Neural progenitor cell (in vitro differentiated cells): ENCODE data around the gene GTF3C1. TPM values are rescaled to one million over a fixed set of nuclear protein-coding genes. Genes with fewer than 3 reads are reported as not detected.

Experiments
- DNase-seq: peaks from one replicate; pipeline ENCODE4 v3.0.0-alpha.2; 2016; ENCODE audit warnings: low spot score
- H2AFZ ChIP-seq: fragments of 200-600 bp; sonication (generic); replicated peaks from 2 replicates; pipeline ENCODE4 v1.6.1; 2016; ENCODE audit warnings: antibody characterized with exemption
- H3F3A ChIP-seq: fragments of 200-600 bp; sonication (generic); 2 replicates; pipeline ENCODE4 v1.6.1; 2016; ENCODE audit warnings: antibody characterized with exemption, low read depth
- H3K27ac ChIP-seq: fragments of 200-600 bp; sonication (generic); 2 replicates; pipeline ENCODE4 v1.5.1; 2016; ENCODE audit warnings: mild to moderate bottlenecking
- H3K27me3 ChIP-seq: fragments of 200-600 bp; sonication (generic); 2 replicates; pipeline ENCODE4 v1.6.1; 2016; ENCODE audit warnings: mild to moderate bottlenecking, moderate library complexity
- H3K36me3 ChIP-seq: fragments of 200-600 bp; sonication (generic); 2 replicates; pipeline ENCODE4 v1.5.1; 2016
- H3K4me1 ChIP-seq: fragments of 200-600 bp; sonication (generic); 2 replicates; pipeline ENCODE4 v1.6.1; 2016; ENCODE audit warnings: mixed run types
- H3K4me2 ChIP-seq: fragments of 200-600 bp; sonication (generic); 2 replicates; pipeline ENCODE4 v1.6.1; 2016
- H3K4me3 ChIP-seq: fragments of 200-600 bp; sonication (generic); 2 replicates; pipeline ENCODE4 v1.5.1; 2016
- H3K79me2 ChIP-seq: fragments of 200-600 bp; sonication (generic); 2 replicates; pipeline ENCODE4 v1.6.1; 2016; ENCODE audit warnings: low read depth
- H3K9ac ChIP-seq: fragments of 200-600 bp; sonication (generic); 2 replicates; pipeline ENCODE4 v1.6.1; 2016
- H3K9me3 ChIP-seq: fragments of 200-600 bp; sonication (generic); 2 replicates; pipeline ENCODE4 v1.5.1; 2016; ENCODE audit warnings: low read depth
- H4K20me1 ChIP-seq: fragments of 200-600 bp; sonication (generic); 2 replicates; pipeline ENCODE4 v1.6.1; 2016; ENCODE audit warnings: low read depth
- H3K27ac Mint-ChIP-seq: 3 replicates; pipeline ENCODE4 v1.8.0; 2021; ENCODE audit warnings: mixed read lengths
- H3K27me3 Mint-ChIP-seq: 2 replicates; pipeline ENCODE4 v1.8.0; 2022; ENCODE audit warnings: low read depth, mild to moderate bottlenecking, inconsistent platforms, moderate library complexity, mixed read lengths; ENCODE audit not compliant: insufficient read depth
- H3K36me3 Mint-ChIP-seq: 3 replicates; pipeline ENCODE4 v1.8.0; 2021; ENCODE audit warnings: mixed read lengths
- H3K4me1 Mint-ChIP-seq: 3 replicates; pipeline ENCODE4 v1.8.0; 2021; ENCODE audit warnings: mixed read lengths
- H3K4me3 Mint-ChIP-seq: 3 replicates; pipeline ENCODE4 v1.8.0; 2021; ENCODE audit warnings: mild to moderate bottlenecking, moderate library complexity, mixed read lengths
- H3K9me3 Mint-ChIP-seq: 3 replicates; pipeline ENCODE4 v1.8.0; 2020; ENCODE audit warnings: mixed read lengths
- CTCF ChIP-seq: fragments of 200-600 bp; sonication (generic); IDR thresholded peaks from 2 replicates; pipeline ENCODE4 v1.5.1; 2017; ENCODE audit warnings: antibody characterized with exemption, mild to moderate bottlenecking
- EZH2 ChIP-seq: fragments of 200-600 bp; sonication (generic); IDR thresholded peaks from 2 replicates; pipeline ENCODE4 v1.6.1; 2017; ENCODE audit warnings: antibody characterized with exemption, mild to moderate bottlenecking, moderate library complexity
- EZH2phosphoT487 ChIP-seq: fragments of 200-600 bp; sonication (generic); IDR thresholded peaks from 2 replicates; pipeline ENCODE4 v1.6.1; 2017; ENCODE audit warnings: antibody characterized with exemption
- total RNA-seq: library from RNA; depleted of rRNA; stranded (reverse); fragments of >200 nt; gene quantifications from 2 replicates; pipeline ENCODE4 v1.2.3, GENCODE V29; 2015; ENCODE audit warnings: low replicate concordance

GTF3C1 gene
- total RNA-seq, 1 donor from 2014 or later: 60.9 TPM

- Histone ChIP-seq H2AFZ (no peak overlapping the region), H4K20me1 (no peaks in the 10 kb centered on the region), H3K9ac (no peak overlapping the region), H3K4me2 (no peak overlapping the region), H3K4me1 (no peaks in the 10 kb centered on the region), H3K27ac (no peak overlapping the region), H3K27me3 (no peaks in the 10 kb centered on the region), H3K9me3 (no peaks in the 10 kb centered on the region), H3K79me2 (no peaks in the 10 kb centered on the region), H3K36me3 (peaks cover 9% of the 10 kb centered on the region), H3K4me3 (no peak overlapping the region), H3F3A (no peaks in the 10 kb centered on the region)
- DNase-seq: no peak
- Mint-ChIP-seq H3K36me3 (peaks cover 37% of the 10 kb centered on the region), H3K9me3 (no peaks in the 10 kb centered on the region), H3K27me3 (peaks cover 5% of the 10 kb centered on the region), H3K4me3 (no peak overlapping the region), H3K4me1 (no peaks in the 10 kb centered on the region), H3K27ac (no peak overlapping the region)
- TF ChIP-seq EZH2 (no peak), EZH2phosphoT487 (no peak), CTCF (no peak)
These were observed 86.6 kb downstream of the GTF3C1 start for GRCh38 chr16:27462846-27463682.

GRCh38 chr16:27462200-27462845 is 87.4 kb downstream of the GTF3C1 start:
- no peak overlapping the region for H3K27ac Mint-ChIP-seq
- H4K20me1 ChIP-seq: no peaks in the 10 kb centered on the region
- peaks cover 5% of the 10 kb centered on the region for H3K27me3 Mint-ChIP-seq
- H3K27ac ChIP-seq: no peak overlapping the region
- no peaks in the 10 kb centered on the region for H3K4me1 ChIP-seq
- no peak for DNase-seq
- H3K27me3 ChIP-seq: no peaks in the 10 kb centered on the region
- H3K4me3 ChIP-seq: no peak overlapping the region
- no peaks in the 10 kb centered on the region for H3F3A ChIP-seq
- H3K9ac ChIP-seq: no peak overlapping the region
- no peaks in the 10 kb centered on the region for H3K79me2 ChIP-seq
- no peak overlapping the region for H3K4me3 Mint-ChIP-seq
- peaks cover 2% of the 10 kb centered on the region for H3K36me3 ChIP-seq
- H3K4me2 ChIP-seq: no peak overlapping the region
- H3K4me1 Mint-ChIP-seq: peaks cover under 1% of the 10 kb centered on the region
- H3K9me3 Mint-ChIP-seq: no peaks in the 10 kb centered on the region
- TF ChIP-seq EZH2phosphoT487: no peak
- TF ChIP-seq CTCF: no peak
- no peak for TF ChIP-seq EZH2
- no peak overlapping the region for H2AFZ ChIP-seq
- no peaks in the 10 kb centered on the region for H3K9me3 ChIP-seq
- H3K36me3 Mint-ChIP-seq: peaks cover 30% of the 10 kb centered on the region

- Mint-ChIP-seq H3K27ac (no peak overlapping the region), H3K36me3 (peaks cover 23% of the 10 kb centered on the region), H3K4me3 (no peak overlapping the region), H3K4me1 (peaks cover 4% of the 10 kb centered on the region), H3K9me3 (no peaks in the 10 kb centered on the region), H3K27me3 (peaks cover 8% of the 10 kb centered on the region)
- Histone ChIP-seq H3K4me3 (no peak overlapping the region), H3K79me2 (no peaks in the 10 kb centered on the region), H3K27me3 (no peaks in the 10 kb centered on the region), H3K9ac (no peak overlapping the region), H3K4me2 (no peak overlapping the region), H3K4me1 (no peaks in the 10 kb centered on the region), H4K20me1 (no peaks in the 10 kb centered on the region), H3K27ac (no peak overlapping the region), H3K36me3 (no peaks in the 10 kb centered on the region), H3F3A (no peaks in the 10 kb centered on the region), H2AFZ (no peak overlapping the region), H3K9me3 (no peaks in the 10 kb centered on the region)
- TF ChIP-seq EZH2phosphoT487: no peak
- no peak for TF ChIP-seq CTCF
- no peak for TF ChIP-seq EZH2
- DNase-seq: no peak
These were observed 88.1 kb downstream of the GTF3C1 start for GRCh38 chr16:27461483-27462171.
